Thoracic aorta (tissue), 2 donors: ENCODE results near the gene MGLL. TPM values are rescaled to one million over a fixed set of nuclear protein-coding genes. Genes with fewer than 3 reads are reported as not detected.
"Not testable (repeated sequence)": the region's sequence is repeated elsewhere in the genome, so short reads cannot be mapped to it uniquely, and the experiment has no call there.

ENCODE experiments used
- ATAC-seq: fragments of 150-250 bp; one replicate; pipeline ENCODE4 v1.8.0; 2017; ENCODE audit warnings: low read depth; ENCODE audit not compliant: insufficient number of reproducible peaks, low FRiP score
- DNase-seq: peaks from one replicate; pipeline ENCODE4 v3.0.0-alpha.2; 2020; ENCODE audit warnings: low spot score
- H3K27ac ChIP-seq, 2 donors: fragments of 200-600 bp; sonication (generic); 1 replicate in 1 of 2; 2 replicates in 1 of 2; pipeline ENCODE4 v1.5.1; 2016; ENCODE audit warnings: mild to moderate bottlenecking in 2 of 2, moderate library complexity in 2 of 2
- H3K27me3 ChIP-seq: fragments of 200-600 bp; sonication (generic); replicated peaks from 2 replicates; pipeline ENCODE4 v1.6.0; 2016; ENCODE audit warnings: mild to moderate bottlenecking; ENCODE audit not compliant: insufficient read depth
- H3K36me3 ChIP-seq: fragments of 200-600 bp; sonication (generic); one replicate; pipeline ENCODE4 v1.5.1; 2016
- H3K4me1 ChIP-seq, 2 donors: fragments of 200-600 bp; sonication (generic); 1 replicate in 1 of 2; 2 replicates in 1 of 2; pipeline versions ENCODE4 v1.5.1 to v1.6.0; 2016; ENCODE audit warnings: low read depth in 2 of 2, mild to moderate bottlenecking in 1 of 2; ENCODE audit not compliant: control insufficient read depth in 1 of 2
- H3K4me3 ChIP-seq: fragments of 200-600 bp; sonication (generic); 2 replicates; pipeline ENCODE4 v1.5.1; 2016; ENCODE audit warnings: mild to moderate bottlenecking
- H3K9me3 ChIP-seq: fragments of 200-600 bp; sonication (generic); 2 replicates; pipeline ENCODE4 v1.5.1; 2016
- CTCF ChIP-seq: fragments of 200-600 bp; sonication (generic); IDR thresholded peaks from one replicate; pipeline ENCODE4 v1.5.1; 2019; ENCODE audit warnings: antibody characterized with exemption
- total RNA-seq, 2 donors: library from RNA; depleted of rRNA; stranded (reverse); fragments of >200 nt; gene quantifications; one replicate each; pipeline versions ENCODE4 v1.1.0 to v1.2.3, GENCODE V29; 2016

Gene MGLL
- total RNA-seq, 2 donors from 2014 or later, result 57.6 to 71.8 TPM

DNA sequence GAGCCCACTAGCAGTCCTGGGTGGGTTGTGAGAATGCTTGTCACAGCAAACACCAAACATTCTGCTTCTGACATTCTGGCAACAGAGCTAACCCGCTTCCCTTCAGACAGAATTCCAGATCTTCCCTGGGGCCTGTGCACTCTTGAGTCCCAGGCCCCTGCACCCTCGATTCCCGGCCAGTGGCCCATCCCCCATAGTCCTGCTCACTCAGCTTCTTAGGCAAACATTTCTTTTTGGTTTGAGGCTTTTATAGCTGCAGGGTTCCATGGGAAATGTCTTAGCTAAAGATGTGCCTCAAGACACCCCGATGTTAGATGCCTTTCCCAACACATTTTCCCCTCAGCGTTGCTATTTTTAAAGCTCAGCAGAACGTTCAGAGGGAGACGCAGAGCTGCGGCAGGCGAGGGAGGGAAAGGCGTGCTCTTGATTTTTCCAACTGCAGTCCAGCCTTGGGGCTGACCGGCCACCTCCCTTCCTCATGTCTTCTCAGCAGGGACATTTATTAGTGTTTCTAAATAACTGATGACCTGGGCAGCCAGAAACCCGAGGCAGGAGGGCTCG, 114.4 kb downstream of the MGLL start:
- H3K36me3 ChIP-seq, result peaks cover 4% of the 10 kb centered on the region
- no peak for TF ChIP-seq CTCF
- H3K27ac ChIP-seq, result peak overlapping the region in 1 of 2 donors; percentile 27
- ATAC-seq (no peak), DNase-seq (no peak)
- no peak overlapping the region for H3K4me3 ChIP-seq
- H3K27me3 ChIP-seq, result no peaks in the 10 kb centered on the region
- H3K9me3 ChIP-seq, result no peaks in the 10 kb centered on the region
- H3K4me1 ChIP-seq, result peaks cover 12 to 69% of the 10 kb centered on the region in 2 donors

DNA sequence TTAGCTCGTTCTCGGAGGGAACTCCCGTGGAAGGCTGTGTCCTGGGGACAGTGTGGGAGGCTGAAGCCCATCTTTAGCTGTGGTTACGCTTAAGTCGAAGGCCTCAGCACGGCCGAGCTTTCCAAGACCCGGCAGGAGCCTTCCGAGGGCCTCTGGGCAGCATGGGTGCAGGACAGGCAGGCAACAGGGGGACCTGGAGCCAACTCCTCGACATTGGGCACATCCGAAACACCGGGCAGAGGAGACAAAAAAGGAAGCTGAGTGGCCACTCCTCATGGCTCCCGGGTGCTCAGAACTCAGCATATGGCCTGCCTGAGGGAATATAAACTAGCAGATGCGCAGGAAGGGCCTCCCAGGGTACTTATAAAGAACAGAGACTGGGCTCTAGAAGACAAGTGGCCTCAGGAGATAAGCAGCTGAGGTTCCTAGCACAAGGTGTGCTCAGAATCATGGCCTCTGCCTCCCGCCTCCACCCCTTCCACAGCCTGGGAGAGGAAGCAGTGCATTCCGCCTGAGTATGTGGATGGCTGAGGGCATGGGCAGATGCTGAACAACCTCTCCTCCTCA, 115.4 kb downstream of the MGLL start:
- peaks cover 4% of the 10 kb centered on the region for H3K36me3 ChIP-seq
- TF ChIP-seq CTCF, result no peak
- no peaks in the 10 kb centered on the region for H3K9me3 ChIP-seq
- DNase-seq (no peak), ATAC-seq (no peak)
- H3K4me1 ChIP-seq, result peaks cover 14 to 69% of the 10 kb centered on the region in 2 donors
- no peak overlapping the region for H3K4me3 ChIP-seq
- peak overlapping the region in 1 of 2 donors; percentile 27 for H3K27ac ChIP-seq
- no peaks in the 10 kb centered on the region for H3K27me3 ChIP-seq

- no peak for TF ChIP-seq CTCF
- no peaks in the 10 kb centered on the region for H3K27me3 ChIP-seq
- DNase-seq (no peak), ATAC-seq (no peak)
- no peaks in the 10 kb centered on the region for H3K9me3 ChIP-seq
- H3K27ac ChIP-seq, result peak overlapping the region in 1 of 2 donors; percentile 27
- H3K4me1 ChIP-seq, result peaks cover 17 to 70% of the 10 kb centered on the region in 2 donors
- no peak overlapping the region for H3K4me3 ChIP-seq
- peaks cover 4% of the 10 kb centered on the region for H3K36me3 ChIP-seq
Measured at GRCh38 chr3:127706312-127706711, 116.0 kb downstream of the MGLL start.

- not testable (repeated sequence) for H3K27ac ChIP-seq, DNase-seq, H3K36me3 ChIP-seq, H3K27me3 ChIP-seq, ATAC-seq, H3K4me3 ChIP-seq, H3K9me3 ChIP-seq
- H3K4me1 ChIP-seq, result peaks cover 14 to 65% of the 10 kb centered on the region in 2 donors
Measured at GRCh38 chr3:127704840-127705239, 117.5 kb downstream of the MGLL start.

GRCh38 chr3:127702151-127702578, 120.2 kb downstream of the MGLL start:
- TF ChIP-seq CTCF, result no peak
- H3K4me3 ChIP-seq, result no peak overlapping the region
- peak overlapping the region; percentile 1 to 45 for H3K27ac ChIP-seq
- no peaks in the 10 kb centered on the region for H3K9me3 ChIP-seq
- no peaks in the 10 kb centered on the region for H3K27me3 ChIP-seq
- peaks cover 30 to 67% of the 10 kb centered on the region in 2 donors for H3K4me1 ChIP-seq
- H3K36me3 ChIP-seq, result peaks cover 4% of the 10 kb centered on the region
- DNase-seq, result no peak
- no peak for ATAC-seq
